IPS-20b (cell line): ENCODE measurements around the gene CBLL1.

ENCODE experiments used
- H3K27ac ChIP-seq: one replicate; pipeline ENCODE4 v1.5.1; 2013; ENCODE audit warnings: low read length
- H3K27me3 ChIP-seq: 2 replicates; pipeline ENCODE4 v1.6.1; 2013; ENCODE audit warnings: mild to moderate bottlenecking, low read length, inconsistent platforms; ENCODE audit not compliant: insufficient read depth
- H3K36me3 ChIP-seq: 2 replicates; pipeline ENCODE4 v1.6.1; 2013; ENCODE audit warnings: low read depth, mild to moderate bottlenecking, inconsistent platforms, low read length, moderate library complexity; ENCODE audit not compliant: insufficient read depth
- H3K4me1 ChIP-seq: 2 replicates; pipeline ENCODE4 v1.6.1; 2013; ENCODE audit warnings: mild to moderate bottlenecking, control low read depth, inconsistent platforms, low read length, moderate library complexity; ENCODE audit not compliant: insufficient read depth
- H3K4me3 ChIP-seq: 2 replicates; pipeline ENCODE4 v1.5.1; 2013; ENCODE audit warnings: mild to moderate bottlenecking, low read length, inconsistent platforms
- H3K9ac ChIP-seq: 2 replicates; pipeline ENCODE4 v1.6.1; 2013; ENCODE audit warnings: low read depth, mild to moderate bottlenecking, inconsistent platforms, low read length, moderate library complexity
- H3K9me3 ChIP-seq: 2 replicates; pipeline ENCODE4 v1.6.1; 2013; ENCODE audit warnings: mild to moderate bottlenecking, low read depth, low read length, inconsistent platforms; ENCODE audit not compliant: insufficient read depth

Gene CBLL1

DNA sequence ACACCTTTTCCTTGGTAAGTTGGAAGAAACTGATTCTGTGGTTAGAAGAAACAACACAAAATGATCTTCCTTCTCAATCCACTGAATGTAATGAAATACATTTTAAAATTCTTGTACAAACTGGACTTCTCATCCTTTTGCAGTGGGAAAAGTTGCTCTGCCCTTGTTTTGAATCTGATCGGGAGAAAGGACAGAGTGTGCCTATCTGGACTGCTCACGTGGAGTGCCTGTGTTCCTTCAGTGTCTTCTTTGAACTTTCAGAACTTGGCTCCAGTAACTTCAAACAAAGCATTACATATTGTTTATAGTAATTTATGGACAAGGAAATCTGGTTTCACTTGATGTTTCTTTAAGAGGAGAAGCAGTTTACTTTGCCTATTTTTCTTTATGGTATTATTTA is 42.0 kb downstream of the CBLL1 start:
- Histone ChIP-seq H3K27me3 (no peaks in the 10 kb centered on the region), H3K9ac (no peak overlapping the region), H3K27ac (no peak overlapping the region)

GRCh38 chr7:107788216-107788615 is 44.3 kb downstream of the CBLL1 start:
- H3K9me3 ChIP-seq: no peaks in the 10 kb centered on the region
- no peaks in the 10 kb centered on the region for H3K27me3 ChIP-seq
- H3K9ac ChIP-seq: peak overlapping the region; percentile 24; the same call in 1 of the 2 replicates
- no peak overlapping the region for H3K4me3 ChIP-seq
- peak overlapping the region; percentile 29 for H3K27ac ChIP-seq
- H3K36me3 ChIP-seq: no peaks in the 10 kb centered on the region
- H3K4me1 ChIP-seq: peaks cover 17% of the 10 kb centered on the region

More for the DNA sequence above, 42.0 kb downstream of the CBLL1 start:
- no peaks in the 10 kb centered on the region for H3K9me3 ChIP-seq
- H3K36me3 ChIP-seq: no peaks in the 10 kb centered on the region
- no peak overlapping the region for H3K4me3 ChIP-seq
- peaks cover 17% of the 10 kb centered on the region for H3K4me1 ChIP-seq

DNA sequence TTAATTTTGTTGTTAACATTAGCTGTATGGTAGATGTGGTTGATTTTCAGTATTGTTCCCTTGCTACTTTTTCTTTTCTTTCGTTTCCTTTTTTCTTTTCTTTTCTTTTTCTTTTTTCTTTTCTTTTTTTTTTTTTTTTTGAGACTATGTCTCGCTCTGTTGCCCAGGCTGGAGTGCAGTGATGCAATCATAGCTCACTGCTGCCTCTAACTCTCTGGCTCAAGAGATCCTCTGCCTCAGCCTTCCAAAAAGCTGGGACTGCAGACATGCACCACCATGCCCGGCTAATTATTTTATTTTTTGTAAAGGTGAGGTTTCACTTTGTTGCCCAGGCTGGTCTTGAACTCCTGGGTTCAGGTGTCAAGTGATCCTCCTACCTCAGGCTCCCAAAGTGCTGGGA is 44.7 kb downstream of the CBLL1 start:
- Histone ChIP-seq H3K36me3 (no peaks in the 10 kb centered on the region), H3K9ac (peak overlapping the region; percentile 24; the same call in 1 of the 2 replicates), H3K27ac (peak overlapping the region; percentile 29), H3K4me1 (peaks cover 17% of the 10 kb centered on the region), H3K27me3 (no peaks in the 10 kb centered on the region), H3K4me3 (no peak overlapping the region), H3K9me3 (no peaks in the 10 kb centered on the region)

DNA sequence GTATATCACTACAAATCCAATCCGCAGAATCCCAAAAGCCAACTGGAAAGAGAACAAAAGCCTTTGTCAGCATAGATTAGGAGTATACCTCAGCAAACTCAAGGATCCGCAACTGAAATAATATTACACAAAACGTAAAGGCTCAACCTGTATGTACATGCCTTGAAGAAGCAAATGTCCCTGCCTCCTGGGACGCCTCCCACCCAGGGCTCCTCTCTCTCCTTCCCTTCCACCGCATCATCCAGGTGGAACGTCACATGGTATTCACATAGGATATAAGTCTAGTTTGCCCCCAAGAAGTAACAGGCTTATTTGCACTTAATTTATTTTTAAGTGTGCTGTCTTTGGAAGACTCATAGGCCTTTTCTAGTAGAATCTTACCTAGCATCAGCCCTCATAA is 45.7 kb downstream of the CBLL1 start:
- Histone ChIP-seq H3K4me1 (peaks cover 17% of the 10 kb centered on the region), H3K9me3 (no peaks in the 10 kb centered on the region), H3K4me3 (no peak overlapping the region), H3K36me3 (no peaks in the 10 kb centered on the region), H3K27me3 (no peaks in the 10 kb centered on the region), H3K9ac (no peak overlapping the region), H3K27ac (no peak overlapping the region)

DNA sequence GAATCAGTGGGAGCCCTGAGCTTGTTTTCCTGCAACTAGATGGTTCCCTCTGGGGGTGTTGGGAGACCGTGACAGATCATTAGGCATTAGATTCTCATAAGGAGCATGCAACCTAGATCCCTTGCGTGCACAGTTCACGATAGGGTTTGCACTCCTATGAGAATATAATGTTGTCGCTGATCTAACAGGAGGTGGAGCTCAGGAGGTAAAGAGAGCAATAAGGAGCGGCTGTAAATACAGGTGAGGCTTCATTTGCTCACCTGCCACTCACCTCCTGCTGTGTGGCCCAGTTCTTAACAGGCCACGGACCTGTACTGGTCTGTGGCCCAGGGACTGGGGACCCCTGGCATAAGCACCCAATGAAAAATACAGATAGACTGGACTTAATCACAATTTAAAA is 48.4 kb downstream of the CBLL1 start:
- Histone ChIP-seq H3K36me3 (no peaks in the 10 kb centered on the region), H3K27ac (no peak overlapping the region), H3K4me3 (no peak overlapping the region), H3K27me3 (no peaks in the 10 kb centered on the region), H3K9ac (no peak overlapping the region), H3K9me3 (no peaks in the 10 kb centered on the region), H3K4me1 (peaks cover 12% of the 10 kb centered on the region)

GRCh38 chr7:107799647-107800264 is 55.8 kb downstream of the CBLL1 start:
- no peaks in the 10 kb centered on the region for H3K4me1 ChIP-seq
- H3K27ac ChIP-seq: no peak overlapping the region

GRCh38 chr7:107803009-107803610 is 59.2 kb downstream of the CBLL1 start, which contains the start of gene SLC26A3:
TSS of gene SLC26A3 (minus strand) at chr7:107803223. CDS start at chr7:107794509, 8,714 bp downstream.
- Histone ChIP-seq H3K27me3 (no peaks in the 10 kb centered on the region), H3K9me3 (no peaks in the 10 kb centered on the region), H3K36me3 (no peaks in the 10 kb centered on the region), H3K9ac (no peak within 1 kb of the TSS), H3K4me3 (no peak within 1 kb of the TSS), H3K27ac (no peak within 1 kb of the TSS), H3K4me1 (no peaks in the 10 kb centered on the region)

More at GRCh38 chr7:107799647-107800264, 55.8 kb downstream of the CBLL1 start:
- Histone ChIP-seq H3K9ac (no peak overlapping the region), H3K9me3 (no peaks in the 10 kb centered on the region), H3K27me3 (no peaks in the 10 kb centered on the region), H3K36me3 (no peaks in the 10 kb centered on the region), H3K4me3 (no peak overlapping the region)

DNA sequence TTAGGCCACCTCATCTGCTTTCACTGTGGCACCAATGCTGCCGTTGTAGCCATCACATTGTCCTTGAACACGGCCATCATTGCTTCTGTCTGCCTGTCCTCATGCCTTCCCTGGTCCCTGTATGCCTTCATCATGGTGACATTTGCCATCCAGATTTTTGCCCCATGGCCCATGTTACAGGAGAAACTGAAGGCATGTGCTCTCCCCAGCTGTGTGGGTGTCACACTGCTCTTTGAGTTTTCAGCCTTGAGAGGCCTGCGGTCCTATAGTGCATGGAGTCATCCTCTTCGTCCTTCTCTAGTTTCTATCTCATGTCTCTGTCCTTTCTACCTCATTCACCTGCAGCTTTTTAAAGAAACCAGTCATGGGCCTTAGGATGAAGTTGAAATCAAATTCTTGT is 65.2 kb downstream of the CBLL1 start:
- H3K4me1 ChIP-seq: no peaks in the 10 kb centered on the region
- no peaks in the 10 kb centered on the region for H3K27me3 ChIP-seq
- H3K4me3 ChIP-seq: no peak overlapping the region
- H3K27ac ChIP-seq: no peak overlapping the region
- H3K36me3 ChIP-seq: no peaks in the 10 kb centered on the region
- no peak overlapping the region for H3K9ac ChIP-seq
- H3K9me3 ChIP-seq: no peaks in the 10 kb centered on the region

DNA sequence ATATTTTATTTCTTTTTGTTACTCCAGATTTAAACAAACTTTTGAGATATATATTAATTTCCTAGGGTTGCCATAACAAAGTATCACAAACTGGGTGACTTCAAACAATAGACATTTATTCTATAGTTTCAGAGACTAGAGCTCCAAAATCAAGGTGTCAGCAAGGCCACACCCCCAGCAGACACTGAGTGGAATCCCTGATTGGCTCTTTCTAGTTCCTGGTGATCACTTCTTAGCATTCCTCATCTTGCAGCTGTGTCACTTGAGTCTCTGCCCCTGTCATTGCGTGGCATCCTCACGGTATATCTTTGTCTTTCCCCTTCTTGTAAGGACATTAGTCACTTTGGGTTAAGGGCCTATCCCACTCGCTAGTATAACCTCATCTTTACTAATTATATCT is 66.7 kb downstream of the CBLL1 start:
- no peak overlapping the region for H3K4me3 ChIP-seq
- no peak overlapping the region for H3K27ac ChIP-seq
- H3K9me3 ChIP-seq: no peaks in the 10 kb centered on the region
- no peaks in the 10 kb centered on the region for H3K4me1 ChIP-seq
- no peaks in the 10 kb centered on the region for H3K36me3 ChIP-seq
- H3K27me3 ChIP-seq: no peaks in the 10 kb centered on the region
- no peak overlapping the region for H3K9ac ChIP-seq
